WI38 (cell line): Measurements from ENCODE around the gene CLCA1.

Experiments used
- H3K4me3 ChIP-seq: 2 replicates; pipeline ENCODE4 v1.5.1; 2011; ENCODE audit warnings: low read depth, mild to moderate bottlenecking, control low read depth, low read length
- TF ChIP-seq, protein P1 (sequence below): IDR thresholded peaks from 2 replicates; pipeline ENCODE4 v1.5.1; 2012; ENCODE audit warnings: low read depth, mild to moderate bottlenecking, control low read depth, low read length

Gene CLCA1

DNA sequence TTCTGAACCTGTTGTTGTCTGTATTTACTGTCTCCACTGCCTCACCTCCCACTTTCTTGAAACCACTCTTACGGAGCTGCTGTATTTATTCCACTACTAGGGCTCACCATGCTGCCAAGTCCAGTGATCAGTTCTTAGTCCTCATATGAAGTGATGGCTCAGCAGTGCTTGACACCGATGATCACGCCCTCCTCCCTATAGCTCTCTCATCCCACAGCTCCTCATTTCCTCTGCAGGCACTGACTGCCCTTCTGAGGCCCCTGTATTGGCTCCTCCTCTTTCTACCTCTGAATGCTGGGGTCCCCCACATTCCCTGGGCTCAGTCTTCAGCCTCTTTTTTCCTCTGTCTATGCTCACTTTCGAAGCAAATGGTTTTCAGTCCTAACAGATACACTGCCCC lies 3.4 kb downstream of the CLCA1 start:
- no peak overlapping the region for H3K4me3 ChIP-seq
- TF ChIP-seq, protein P1, sequence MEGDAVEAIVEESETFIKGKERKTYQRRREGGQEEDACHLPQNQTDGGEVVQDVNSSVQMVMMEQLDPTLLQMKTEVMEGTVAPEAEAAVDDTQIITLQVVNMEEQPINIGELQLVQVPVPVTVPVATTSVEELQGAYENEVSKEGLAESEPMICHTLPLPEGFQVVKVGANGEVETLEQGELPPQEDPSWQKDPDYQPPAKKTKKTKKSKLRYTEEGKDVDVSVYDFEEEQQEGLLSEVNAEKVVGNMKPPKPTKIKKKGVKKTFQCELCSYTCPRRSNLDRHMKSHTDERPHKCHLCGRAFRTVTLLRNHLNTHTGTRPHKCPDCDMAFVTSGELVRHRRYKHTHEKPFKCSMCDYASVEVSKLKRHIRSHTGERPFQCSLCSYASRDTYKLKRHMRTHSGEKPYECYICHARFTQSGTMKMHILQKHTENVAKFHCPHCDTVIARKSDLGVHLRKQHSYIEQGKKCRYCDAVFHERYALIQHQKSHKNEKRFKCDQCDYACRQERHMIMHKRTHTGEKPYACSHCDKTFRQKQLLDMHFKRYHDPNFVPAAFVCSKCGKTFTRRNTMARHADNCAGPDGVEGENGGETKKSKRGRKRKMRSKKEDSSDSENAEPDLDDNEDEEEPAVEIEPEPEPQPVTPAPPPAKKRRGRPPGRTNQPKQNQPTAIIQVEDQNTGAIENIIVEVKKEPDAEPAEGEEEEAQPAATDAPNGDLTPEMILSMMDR: no peak

DNA sequence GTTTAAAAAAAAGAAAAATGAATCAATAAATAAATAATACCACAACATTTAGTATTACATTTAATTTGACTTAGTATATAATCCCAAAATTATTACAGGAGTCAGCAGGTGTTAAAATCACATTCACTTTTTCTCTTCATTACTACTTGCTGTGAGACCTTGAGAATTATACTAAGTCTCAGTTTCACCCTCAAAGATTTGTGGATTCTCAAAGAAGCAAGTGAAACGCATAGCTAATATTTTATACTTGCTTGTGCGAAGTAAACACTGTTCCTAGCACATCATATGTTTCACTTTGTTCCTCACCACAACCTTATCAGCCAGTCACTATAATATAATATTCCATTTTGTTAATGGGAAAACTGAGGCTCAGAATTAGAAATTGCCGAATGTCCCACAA lies 4.0 kb downstream of the CLCA1 start:
- TF ChIP-seq, protein P1: no peak
- H3K4me3 ChIP-seq: no peak overlapping the region

DNA sequence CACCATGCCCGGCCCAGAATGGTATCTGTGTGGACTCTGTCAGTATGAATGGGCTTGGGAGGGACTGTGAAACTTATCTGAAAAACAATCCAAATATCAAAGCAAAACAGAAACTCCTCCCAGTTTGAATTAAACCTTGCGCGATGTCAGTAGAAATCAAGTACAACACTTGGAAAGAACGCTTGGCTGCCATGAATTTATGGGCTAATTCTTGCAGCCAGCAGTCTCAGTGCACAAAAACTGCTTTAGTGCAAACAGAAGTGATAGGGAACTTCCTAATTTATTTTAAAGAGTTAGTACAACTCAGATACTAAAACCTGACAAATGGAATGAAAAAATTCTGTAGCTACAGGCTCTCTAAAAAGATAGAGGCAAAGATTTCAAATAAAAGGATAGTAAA lies 8.5 kb downstream of the CLCA1 start:
- no peak overlapping the region for H3K4me3 ChIP-seq
- TF ChIP-seq, protein P1: no peak

DNA sequence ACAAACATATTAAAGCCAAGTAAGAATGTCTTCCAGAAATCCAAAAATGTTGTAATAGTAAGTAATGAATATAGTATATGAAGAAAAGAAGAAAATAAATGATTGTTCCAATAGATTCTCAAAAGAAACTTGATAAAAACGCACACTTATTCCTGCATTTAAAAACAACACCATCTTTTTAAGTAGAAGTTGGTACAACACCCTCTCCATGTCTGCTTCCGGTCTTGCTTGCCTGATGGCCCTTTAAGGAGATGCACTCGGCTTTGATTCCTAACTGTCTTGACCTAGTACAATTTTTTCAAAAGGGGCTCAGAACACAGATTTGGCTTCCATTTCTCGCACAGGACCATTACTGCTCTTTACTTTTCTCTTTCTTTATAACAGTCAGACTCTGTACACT lies 9.0 kb downstream of the CLCA1 start:
- TF ChIP-seq, protein P1: no peak

DNA sequence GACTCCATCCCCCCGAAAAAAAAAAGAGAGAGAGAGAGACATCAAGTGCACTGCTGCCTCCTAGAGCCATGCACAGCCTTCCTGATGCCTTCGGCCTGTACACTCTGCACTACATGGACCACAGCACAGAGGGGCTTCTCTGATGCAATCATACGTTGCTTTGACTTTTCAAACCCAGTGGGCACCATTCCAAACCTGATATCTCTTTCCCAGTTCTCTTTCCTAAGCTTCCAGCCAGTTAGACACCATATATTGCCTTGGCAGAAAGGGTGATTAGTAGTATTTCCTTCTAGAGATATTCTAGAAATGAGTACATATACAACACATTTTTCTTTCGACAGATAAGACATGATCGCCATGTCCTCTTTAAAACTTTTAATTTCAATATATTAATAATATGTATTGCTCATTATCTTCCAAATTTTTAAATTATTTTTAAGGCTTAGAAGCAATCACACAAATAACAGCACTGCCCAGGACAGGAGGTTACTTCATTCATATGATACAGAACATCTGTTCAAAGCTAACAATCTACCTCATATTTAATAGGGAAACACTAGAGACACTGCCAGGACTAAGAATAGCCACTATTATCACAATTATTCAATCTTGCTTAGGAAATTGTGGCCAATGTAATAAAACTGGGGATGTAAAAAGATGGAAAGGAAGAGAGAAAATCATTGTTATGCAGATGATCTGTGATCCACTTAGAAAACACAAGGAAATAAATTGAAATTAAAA lies 9.9 kb downstream of the CLCA1 start:
- no peak overlapping the region for H3K4me3 ChIP-seq
- TF ChIP-seq, protein P1: no peak

More for the DNA sequence above, 9.0 kb downstream of the CLCA1 start:
- H3K4me3 ChIP-seq: no peak overlapping the region

DNA sequence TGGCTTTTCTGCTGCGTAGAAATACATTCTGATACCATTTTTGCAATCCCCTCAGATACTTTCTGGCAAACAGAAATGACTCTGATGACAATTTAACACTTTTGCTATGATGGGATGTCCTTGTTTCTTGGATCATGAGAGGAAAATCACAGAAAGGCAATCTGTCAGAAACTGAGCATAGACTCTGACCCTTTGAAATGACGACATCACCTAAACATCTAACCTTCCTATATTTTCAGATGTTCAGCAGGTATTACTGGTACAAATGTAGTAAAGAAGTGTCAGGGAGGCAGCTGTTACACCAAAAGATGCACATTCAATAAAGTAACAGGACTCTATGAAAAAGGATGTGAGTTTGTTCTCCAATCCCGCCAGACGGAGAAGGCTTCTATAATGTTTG lies 13.2 kb downstream of the CLCA1 start:
- no peak overlapping the region for H3K4me3 ChIP-seq
- TF ChIP-seq, protein P1: no peak

DNA sequence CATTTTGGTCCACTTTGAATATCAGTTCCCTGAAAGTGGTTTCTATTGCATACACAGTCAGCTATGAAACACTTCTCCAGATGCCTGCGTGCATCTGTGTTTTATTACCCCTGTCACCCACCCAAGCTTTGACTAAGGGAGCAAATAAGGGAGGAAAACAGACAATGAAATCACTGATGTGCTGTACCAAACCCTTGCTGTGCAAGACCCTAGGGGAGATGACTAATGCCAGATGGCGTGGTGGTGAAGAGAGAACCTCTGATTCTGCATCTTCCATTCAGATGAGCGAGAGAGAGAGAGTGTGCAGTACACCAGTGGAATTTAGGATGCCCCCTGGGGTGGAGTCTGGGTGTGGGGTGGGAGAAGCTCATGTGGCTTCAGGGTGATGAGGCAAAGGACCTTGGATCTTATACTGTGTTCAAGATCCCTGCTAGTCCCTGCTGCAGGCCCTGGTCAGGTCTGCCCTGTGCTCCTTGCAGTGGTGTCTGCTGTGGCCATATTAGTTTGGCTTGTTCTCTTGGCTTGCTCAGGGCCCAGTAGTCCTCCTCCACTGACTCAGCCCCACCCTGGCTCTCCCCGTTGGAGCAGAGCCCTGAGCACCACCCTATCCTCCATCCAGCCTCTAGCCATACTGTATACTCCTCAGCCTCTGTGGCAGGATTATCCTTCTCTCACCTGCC lies 18.5 kb downstream of the CLCA1 start:
- no peak overlapping the region for H3K4me3 ChIP-seq
- TF ChIP-seq, protein P1: no peak
